Measurements from ENCODE around the gene DAG1.
A peak's percentile ranks its signal among the peaks of the same experiment; 100 is the strongest.

The DAG1 gene

GRCh38 chr3:49554633-49555265, 84.7 kb downstream of the DAG1 start:
- no peaks in the 10 kb centered on the region for H3K9me3 ChIP-seq (ENCODE audit: severe bottlenecking)
- no peaks in the 10 kb centered on the region for H3K27me3 ChIP-seq (ENCODE audit: insufficient read depth, poor library complexity, severe bottlenecking)
- ATAC-seq (ENCODE audit: low read depth) (peak; percentile 62), DNase-seq (ENCODE audit: low spot score) (no peak)
- TF ChIP-seq CTCF (IDR thresholded peaks at IDR 0.05; ENCODE audit: poor library complexity, severe bottlenecking) = no peak
- H3K36me3 ChIP-seq (ENCODE audit: low read depth) = no peaks in the 10 kb centered on the region
- H3K27ac ChIP-seq (ENCODE audit: poor library complexity, severe bottlenecking) = no peak overlapping the region
- H3K4me1 ChIP-seq (ENCODE audit: insufficient read depth, poor library complexity, severe bottlenecking) = no peaks in the 10 kb centered on the region
- peak overlapping the region; percentile 70 for H3K4me3 ChIP-seq (ENCODE audit: severe bottlenecking)

DNA sequence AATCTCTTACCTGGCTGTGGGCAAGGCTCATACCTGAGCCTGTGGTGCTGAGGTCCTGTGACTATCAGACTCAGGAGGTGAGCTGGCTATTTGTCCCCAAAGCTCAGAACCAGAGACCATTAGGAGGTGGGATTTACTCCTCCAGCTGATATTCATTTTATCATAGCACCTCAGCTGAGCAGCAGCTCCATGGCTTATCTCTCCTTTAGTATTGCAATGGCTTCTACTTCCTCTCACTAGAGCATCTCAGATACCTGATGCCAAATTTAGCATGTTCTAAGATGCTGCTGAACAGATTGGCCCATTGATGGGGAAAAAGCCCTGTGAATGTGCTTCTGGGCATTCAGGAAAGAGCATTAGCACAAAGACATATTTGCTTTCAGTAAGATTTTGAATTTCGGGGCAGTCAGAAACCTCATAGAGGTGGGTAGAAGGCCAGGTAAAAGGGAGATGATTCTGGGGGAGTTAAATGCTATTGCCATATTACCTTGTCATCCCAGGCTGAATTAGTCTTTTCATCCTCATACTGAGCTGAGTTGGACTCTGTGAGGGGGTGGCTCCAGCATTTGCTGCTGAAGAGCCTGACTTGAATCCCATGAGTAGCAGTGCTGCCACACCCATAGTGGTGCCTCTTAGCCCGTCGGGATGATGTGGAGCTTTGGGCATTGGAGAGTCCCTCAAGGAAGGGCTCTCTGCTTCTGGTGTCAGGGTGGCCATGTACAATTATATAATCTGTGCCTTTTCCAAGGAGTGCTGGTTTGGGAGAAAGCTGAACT, 86.6 kb downstream of the DAG1 start:
- ATAC-seq (ENCODE audit: low read depth) (no peak), DNase-seq (ENCODE audit: low spot score) (no peak)
- TF ChIP-seq CTCF (IDR thresholded peaks at IDR 0.05; ENCODE audit: poor library complexity, severe bottlenecking) = no peak
- no peak overlapping the region for H3K4me3 ChIP-seq (ENCODE audit: severe bottlenecking)
- H3K9me3 ChIP-seq (ENCODE audit: severe bottlenecking) = no peaks in the 10 kb centered on the region
- no peak overlapping the region for H3K27ac ChIP-seq (ENCODE audit: poor library complexity, severe bottlenecking)
- H3K27me3 ChIP-seq (ENCODE audit: insufficient read depth, poor library complexity, severe bottlenecking) = no peaks in the 10 kb centered on the region
- no peaks in the 10 kb centered on the region for H3K4me1 ChIP-seq (ENCODE audit: insufficient read depth, poor library complexity, severe bottlenecking)
- H3K36me3 ChIP-seq (ENCODE audit: low read depth) = no peaks in the 10 kb centered on the region

DNA sequence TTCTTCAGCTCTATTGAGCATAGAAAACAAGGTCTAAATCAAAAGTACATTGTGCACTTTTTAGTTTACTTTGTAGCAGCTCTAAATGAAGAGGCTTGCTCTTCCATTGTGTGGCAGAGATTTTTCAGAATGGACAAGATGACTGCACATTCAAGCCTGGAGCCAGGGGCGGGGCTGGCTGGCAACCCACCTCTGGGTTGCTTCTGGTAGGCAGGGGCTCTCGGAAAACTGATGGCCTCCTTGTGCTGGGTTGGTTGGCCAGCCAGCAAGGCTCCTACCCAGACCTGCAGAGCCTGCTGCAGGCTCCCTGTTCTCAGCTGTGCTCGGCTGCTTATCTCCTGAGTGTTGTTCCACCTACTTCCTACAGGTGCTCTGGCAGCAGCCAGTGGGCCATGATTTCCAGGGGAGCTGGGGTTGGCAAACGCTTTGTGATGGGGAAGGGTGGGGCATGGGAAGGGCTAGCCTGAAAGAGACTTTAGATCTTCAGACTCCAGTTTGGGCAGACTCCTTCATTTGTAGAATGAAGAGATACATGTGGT, 93.0 kb downstream of the DAG1 start:
- no peak overlapping the region for H3K27ac ChIP-seq (ENCODE audit: poor library complexity, severe bottlenecking)
- DNase-seq (ENCODE audit: low spot score) (no peak), ATAC-seq (ENCODE audit: low read depth) (peak; percentile 29; the same call in 1 of the 3 replicates)

GRCh38 chr3:49563766-49564165, 93.7 kb downstream of the DAG1 start:
- H3K27me3 ChIP-seq (ENCODE audit: insufficient read depth, poor library complexity, severe bottlenecking) = no peaks in the 10 kb centered on the region
- TF ChIP-seq CTCF (IDR thresholded peaks at IDR 0.05; ENCODE audit: poor library complexity, severe bottlenecking) = no peak
- H3K9me3 ChIP-seq (ENCODE audit: severe bottlenecking) = no peaks in the 10 kb centered on the region
- no peaks in the 10 kb centered on the region for H3K4me1 ChIP-seq (ENCODE audit: insufficient read depth, poor library complexity, severe bottlenecking)
- DNase-seq (ENCODE audit: low spot score) = no peak
- no peaks in the 10 kb centered on the region for H3K36me3 ChIP-seq (ENCODE audit: low read depth)
- ATAC-seq (ENCODE audit: low read depth) = no peak
- H3K27ac ChIP-seq (ENCODE audit: poor library complexity, severe bottlenecking) = no peak overlapping the region
- H3K4me3 ChIP-seq (ENCODE audit: severe bottlenecking) = no peak overlapping the region

More for the DNA sequence above, 93.0 kb downstream of the DAG1 start:
- Histone ChIP-seq H3K36me3 (ENCODE audit: low read depth) (no peaks in the 10 kb centered on the region), H3K9me3 (ENCODE audit: severe bottlenecking) (no peaks in the 10 kb centered on the region), H3K4me3 (ENCODE audit: severe bottlenecking) (no peak overlapping the region), H3K27me3 (ENCODE audit: insufficient read depth, poor library complexity, severe bottlenecking) (no peaks in the 10 kb centered on the region), H3K4me1 (ENCODE audit: insufficient read depth, poor library complexity, severe bottlenecking) (no peaks in the 10 kb centered on the region)
- no peak for TF ChIP-seq CTCF (IDR thresholded peaks at IDR 0.05; ENCODE audit: poor library complexity, severe bottlenecking)
